Prostate gland (tissue), 2 donors: ENCODE data around the gene PTCHD4. TPM values are rescaled to one million over a fixed set of nuclear protein-coding genes. Genes with fewer than 3 reads are reported as not detected.

Source experiments
- DNase-seq: peaks from one replicate; pipeline ENCODE4 v3.0.0-alpha.2; 2019; ENCODE audit warnings: low spot score
- H3K27ac ChIP-seq, 2 donors: fragments of 200-600 bp; sonication (generic); 2 replicates each; pipeline ENCODE4 v1.5.1; 2017 to 2019
- H3K27me3 ChIP-seq: fragments of 200-600 bp; sonication (generic); replicated peaks from 2 replicates; pipeline ENCODE4 v1.5.1; 2019; ENCODE audit not compliant: insufficient read depth
- H3K36me3 ChIP-seq, 2 donors: fragments of 200-600 bp; sonication (generic); 1 replicate in 1 of 2; 2 replicates in 1 of 2; pipeline versions ENCODE4 v1.5.1 to v1.8.1; 2017 to 2019
- H3K4me1 ChIP-seq: fragments of 200-600 bp; sonication (generic); replicated peaks from 2 replicates; pipeline ENCODE4 v1.5.1; 2019
- H3K4me3 ChIP-seq, 2 donors: fragments of 200-600 bp; sonication (generic); 2 replicates each; pipeline ENCODE4 v1.5.1; 2017 to 2019
- H3K9me3 ChIP-seq: fragments of 200-600 bp; sonication (generic); 2 replicates; pipeline ENCODE4 v1.5.1; 2017
- CTCF ChIP-seq, 4 experiments: fragments of 200-600 bp in 2 of 4; fragments of 450-650 bp in 2 of 4; sonication (generic) in 2 of 4; IDR thresholded peaks; 1 replicate in 3 of 4; 2 replicates in 1 of 4; pipeline ENCODE4 v1.5.1; 2016 to 2019; ENCODE audit warnings: antibody characterized with exemption in 4 of 4, mild to moderate bottlenecking in 2 of 4, moderate library complexity in 2 of 4
- POLR2A ChIP-seq: fragments of 450-650 bp; IDR thresholded peaks from one replicate; pipeline ENCODE4 v1.6.1; 2016; ENCODE audit warnings: antibody characterized with exemption, mild to moderate bottlenecking
- POLR2AphosphoS5 ChIP-seq: sonication (generic); formaldehyde crosslinking; IDR thresholded peaks from one replicate; pipeline ENCODE4 v1.6.1; 2017; ENCODE audit warnings: antibody characterized with exemption
- WGBS: methylation state at CpG from one replicate; pipeline ENCODE4 v1.1.5; 2018; 5-methylcytosine and 5-hydroxymethylcytosine counted together
- intact Hi-C: fragments of 100-400 bp; cut with DNase I; formaldehyde crosslinking; loops from one replicate; pipeline ENCODE4 v1.14.2; 2022
- total RNA-seq, 2 donors: library from RNA; depleted of rRNA; stranded (reverse); fragments of >200 nt; gene quantifications; one replicate each; pipeline ENCODE4 v1.1.0, GENCODE V29; 2016

The PTCHD4 gene
- total RNA-seq, 2 donors from 2014 or later = 1.0 to 1.1 TPM

- Histone ChIP-seq H3K27ac (no peak overlapping the region), H3K4me1 (no peaks in the 10 kb centered on the region), H3K9me3 (no peaks in the 10 kb centered on the region), H3K36me3 (no peaks in the 10 kb centered on the region), H3K4me3 (no peak overlapping the region), H3K27me3 (no peaks in the 10 kb centered on the region)
- 35% methylated on average over 1 of the region's 1 CpG for WGBS
- intact Hi-C loops = no loop called here
- no peak for DNase-seq
- TF ChIP-seq POLR2A (no peak), POLR2AphosphoS5 (no peak), CTCF (IDR thresholded peaks at IDR 0.05) (peak in 1 of 4 experiments; percentile 23)
Measured at GRCh38 chr6:48087448-48087847, 23.5 kb downstream of the PTCHD4 start.

GRCh38 chr6:48086187-48086586 is 24.8 kb downstream of the PTCHD4 start:
- TF ChIP-seq POLR2AphosphoS5 (no peak), CTCF (IDR thresholded peaks at IDR 0.05) (no peak), POLR2A (no peak)
- H3K9me3 ChIP-seq = no peaks in the 10 kb centered on the region
- no peaks in the 10 kb centered on the region for H3K27me3 ChIP-seq
- no peak overlapping the region for H3K4me3 ChIP-seq
- H3K4me1 ChIP-seq = no peaks in the 10 kb centered on the region
- intact Hi-C loops = no loop called here
- no peaks in the 10 kb centered on the region for H3K36me3 ChIP-seq
- WGBS = 31% methylated on average over 1 of the region's 1 CpG
- DNase-seq = no peak
- H3K27ac ChIP-seq = no peak overlapping the region

- Histone ChIP-seq H3K27me3 (no peaks in the 10 kb centered on the region), H3K4me3 (no peak overlapping the region), H3K4me1 (no peaks in the 10 kb centered on the region), H3K27ac (no peak overlapping the region), H3K36me3 (no peaks in the 10 kb centered on the region), H3K9me3 (no peaks in the 10 kb centered on the region)
- intact Hi-C loops = no loop called here
- no peak for DNase-seq
- TF ChIP-seq CTCF (IDR thresholded peaks at IDR 0.05) (no peak), POLR2AphosphoS5 (no peak), POLR2A (no peak)
Measured at GRCh38 chr6:48085131-48085741, 25.8 kb downstream of the PTCHD4 start.

GRCh38 chr6:48084201-48084600 is 26.8 kb downstream of the PTCHD4 start:
- H3K9me3 ChIP-seq = no peaks in the 10 kb centered on the region
- DNase-seq = no peak
- intact Hi-C loops = no loop called here
- H3K27me3 ChIP-seq = no peaks in the 10 kb centered on the region
- H3K36me3 ChIP-seq = no peaks in the 10 kb centered on the region
- H3K4me1 ChIP-seq = no peaks in the 10 kb centered on the region
- H3K4me3 ChIP-seq = no peak overlapping the region
- no peak overlapping the region for H3K27ac ChIP-seq
- TF ChIP-seq POLR2A (no peak), POLR2AphosphoS5 (no peak), CTCF (IDR thresholded peaks at IDR 0.05) (no peak)

- no peaks in the 10 kb centered on the region for H3K4me1 ChIP-seq
- H3K36me3 ChIP-seq = no peaks in the 10 kb centered on the region
- no peak for DNase-seq
- no peak overlapping the region for H3K4me3 ChIP-seq
- TF ChIP-seq POLR2A = no peak
- no peak for TF ChIP-seq POLR2AphosphoS5
- no peak for TF ChIP-seq CTCF (IDR thresholded peaks at IDR 0.05)
- intact Hi-C loops = no loop called here
- WGBS = 51% methylated on average over 4 of the region's 4 CpGs
- H3K27ac ChIP-seq = no peak overlapping the region
- H3K27me3 ChIP-seq = no peaks in the 10 kb centered on the region
- no peaks in the 10 kb centered on the region for H3K9me3 ChIP-seq
Measured at GRCh38 chr6:48080227-48081009, 30.6 kb downstream of the PTCHD4 start.
